Esophagus muscularis mucosa (tissue), 4 donors: Measurements from ENCODE around the gene SDS.

Experiments
- EP300 ChIP-seq: sonication (generic); formaldehyde crosslinking; IDR thresholded peaks from one replicate; pipeline ENCODE4 v1.6.1; 2017; ENCODE audit warnings: antibody characterized with exemption
- POLR2A ChIP-seq: fragments of 450-650 bp; IDR thresholded peaks from one replicate; pipeline ENCODE4 v1.6.1; 2017; ENCODE audit warnings: antibody characterized with exemption, moderate library complexity, mild to moderate bottlenecking, low read depth
- POLR2AphosphoS5 ChIP-seq, 2 donors: sonication (generic); formaldehyde crosslinking; IDR thresholded peaks; one replicate each; pipeline ENCODE4 v1.6.1; 2017; ENCODE audit warnings: antibody characterized with exemption in 2 of 2
- TF ChIP-seq, protein P1 (sequence below), 3 experiments: fragments of 200-600 bp in 2 of 3; fragments of 450-650 bp in 1 of 3; sonication (generic) in 2 of 3; IDR thresholded peaks; one replicate each; pipeline ENCODE4 v1.5.1; 2017 to 2019; ENCODE audit warnings: antibody characterized with exemption in 3 of 3, mild to moderate bottlenecking in 2 of 3, moderate library complexity in 1 of 3

DNA sequence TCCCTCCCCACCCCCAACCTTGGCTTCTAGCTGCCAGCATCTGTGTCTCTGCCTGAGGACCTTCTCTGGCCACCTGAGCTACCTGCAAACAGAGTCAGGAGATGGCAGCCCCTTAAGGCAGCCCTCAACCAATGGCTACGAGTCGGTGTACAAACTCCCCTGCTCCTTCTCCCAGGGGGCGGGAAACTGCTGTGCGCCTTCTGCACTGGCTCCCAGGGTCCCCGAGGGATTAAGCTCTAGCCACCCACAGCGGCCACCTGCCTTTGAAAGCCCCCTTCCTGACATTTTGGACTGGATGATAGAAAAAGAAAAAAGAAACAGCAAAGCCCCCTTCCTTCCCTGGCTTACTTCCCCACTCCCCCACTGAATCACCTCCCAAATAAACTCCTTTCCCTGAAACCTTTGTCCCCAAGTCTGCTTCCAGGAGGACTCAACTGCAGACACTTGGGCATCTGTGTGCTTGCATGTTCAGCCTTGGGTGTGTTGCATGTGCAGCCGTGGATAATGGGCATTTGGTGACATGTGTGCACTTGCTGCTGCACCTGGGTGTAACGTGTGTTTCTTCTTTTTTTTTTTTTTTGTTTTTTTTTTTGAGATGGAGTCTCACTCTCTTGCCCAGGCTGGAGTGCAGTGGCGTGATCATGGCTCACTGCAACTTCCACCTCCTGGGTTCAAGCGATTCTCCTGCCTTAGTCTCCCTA is 6.0 kb downstream of the SDS start:
- TF ChIP-seq, protein P1, sequence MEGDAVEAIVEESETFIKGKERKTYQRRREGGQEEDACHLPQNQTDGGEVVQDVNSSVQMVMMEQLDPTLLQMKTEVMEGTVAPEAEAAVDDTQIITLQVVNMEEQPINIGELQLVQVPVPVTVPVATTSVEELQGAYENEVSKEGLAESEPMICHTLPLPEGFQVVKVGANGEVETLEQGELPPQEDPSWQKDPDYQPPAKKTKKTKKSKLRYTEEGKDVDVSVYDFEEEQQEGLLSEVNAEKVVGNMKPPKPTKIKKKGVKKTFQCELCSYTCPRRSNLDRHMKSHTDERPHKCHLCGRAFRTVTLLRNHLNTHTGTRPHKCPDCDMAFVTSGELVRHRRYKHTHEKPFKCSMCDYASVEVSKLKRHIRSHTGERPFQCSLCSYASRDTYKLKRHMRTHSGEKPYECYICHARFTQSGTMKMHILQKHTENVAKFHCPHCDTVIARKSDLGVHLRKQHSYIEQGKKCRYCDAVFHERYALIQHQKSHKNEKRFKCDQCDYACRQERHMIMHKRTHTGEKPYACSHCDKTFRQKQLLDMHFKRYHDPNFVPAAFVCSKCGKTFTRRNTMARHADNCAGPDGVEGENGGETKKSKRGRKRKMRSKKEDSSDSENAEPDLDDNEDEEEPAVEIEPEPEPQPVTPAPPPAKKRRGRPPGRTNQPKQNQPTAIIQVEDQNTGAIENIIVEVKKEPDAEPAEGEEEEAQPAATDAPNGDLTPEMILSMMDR (IDR thresholded peaks at IDR 0.05), result no peak
- TF ChIP-seq POLR2AphosphoS5 (IDR thresholded peaks at IDR 0.05) (no peak), POLR2A (no peak), EP300 (no peak)
